Camera-type eye (tissue), 1 donor: ENCODE data around the gene LRRC4. TPM values are rescaled to one million over a fixed set of nuclear protein-coding genes. Genes with fewer than 3 reads are reported as not detected.

Source experiments
- total RNA-seq: library from RNA; depleted of rRNA; stranded (reverse); fragments of >200 nt; gene quantifications from one replicate; pipeline ENCODE4 v1.2.3, GENCODE V29; 2014

LRRC4 gene
- total RNA-seq: 4.6 TPM

GRCh38 chr7:128030654-128031611, at the start of gene LRRC4:
TSS of gene LRRC4 (minus strand) at chr7:128031437. CDS start at chr7:128030640, 797 bp downstream.

Other genes with a start within 250 kb of the LRRC4 start
- gene LEP, start 209.8 kb upstream of the LRRC4 start, total RNA-seq: not detected